MCF 10A (cell line): Measurements from ENCODE around the gene GABBR1. TPM values are rescaled to one million over a fixed set of nuclear protein-coding genes. Genes with fewer than 3 reads are reported as not detected.

Source experiments
- BruUV-seq: library from RNA; stranded (reverse); fragments of 400-500 nt; replicated peaks from 2 replicates; lab custom pipeline; 2021; lab: Mats Ljungman, UMichigan
- CTCF ChIA-PET: fragments of 300-600 bp; sonication (Branson Sonifier 250); formaldehyde crosslinking; extraction: SDS; loops from one replicate; lab custom pipeline; 2021; ENCODE audit warnings: antibody characterized with exemption, inconsistent platforms; lab: Yijun Ruan, JAX
- POLR2A ChIA-PET: fragments of 300-600, 350-650 bp; sonication (Branson Sonifier 250); formaldehyde crosslinking; extraction: SDS; loops from one replicate; lab custom pipeline; 2020; ENCODE audit warnings: antibody characterized with exemption, inconsistent platforms; lab: Yijun Ruan, JAX
- DNase-seq: peaks from one replicate; pipeline ENCODE4 v3.0.0-alpha.2; 2018; ENCODE audit not compliant: unreplicated experiment
- H3K27ac Mint-ChIP-seq: one replicate; pipeline ENCODE4 v1.8.0; 2022; ENCODE audit warnings: mild to moderate bottlenecking, low read depth, mixed read lengths; ENCODE audit not compliant: unreplicated experiment
- H3K27me3 Mint-ChIP-seq: one replicate; pipeline ENCODE4 v1.8.0; 2022; ENCODE audit warnings: mixed read lengths; ENCODE audit not compliant: insufficient read depth, unreplicated experiment
- H3K36me3 Mint-ChIP-seq: one replicate; pipeline ENCODE4 v1.8.0; 2022; ENCODE audit warnings: mild to moderate bottlenecking, moderate library complexity, mixed read lengths; ENCODE audit not compliant: insufficient read depth, unreplicated experiment
- H3K4me1 Mint-ChIP-seq: one replicate; pipeline ENCODE4 v1.8.0; 2022; ENCODE audit warnings: mixed read lengths; ENCODE audit not compliant: insufficient read depth, unreplicated experiment
- H3K4me3 Mint-ChIP-seq: one replicate; pipeline ENCODE4 v1.8.0; 2022; ENCODE audit warnings: mild to moderate bottlenecking, moderate library complexity, mixed read lengths; ENCODE audit not compliant: unreplicated experiment
- H3K9me3 Mint-ChIP-seq: one replicate; pipeline ENCODE4 v1.8.0; 2022; ENCODE audit warnings: mixed read lengths; ENCODE audit not compliant: unreplicated experiment
- CTCF ChIP-seq: fragments of 200-600 bp; IDR thresholded peaks from one replicate; pipeline ENCODE4 v1.8.0; 2022; ENCODE audit warnings: antibody characterized with exemption, mild to moderate bottlenecking; ENCODE audit not compliant: unreplicated experiment
- intact Hi-C: fragments of 100-400 bp; cut with micrococcal nuclease; formaldehyde crosslinking; loops from 2 replicates; pipeline ENCODE4 v1.14.1; 2022
- total RNA-seq: library from RNA; stranded (reverse); gene quantifications from 2 replicates; pipeline ENCODE4 v1.2.3, GENCODE V29; 2022

The GABBR1 gene
- total RNA-seq, 1 experiment from 2014 or later = 38.8 TPM

- CTCF ChIA-PET = no interaction called here
- BruUV-seq = no TSS peak
Measured at GRCh38 chr6:29528300-29528931, 104.6 kb downstream of the GABBR1 start.

GRCh38 chr6:29527564-29527963 lies 105.4 kb downstream of the GABBR1 start:
- no peak for DNase-seq
- H3K27ac Mint-ChIP-seq = no peak overlapping the region
- BruUV-seq = no TSS peak
- H3K4me3 Mint-ChIP-seq = no peak overlapping the region
- H3K36me3 Mint-ChIP-seq = no peaks in the 10 kb centered on the region
- intact Hi-C loops = no loop called here
- H3K27me3 Mint-ChIP-seq = peaks cover 23% of the 10 kb centered on the region
- ChIA-PET POLR2A (no interaction called here), CTCF (no interaction called here)
- H3K9me3 Mint-ChIP-seq = no peaks in the 10 kb centered on the region
- no peak for TF ChIP-seq CTCF
- H3K4me1 Mint-ChIP-seq = peaks cover 6% of the 10 kb centered on the region

More at GRCh38 chr6:29528300-29528931, 104.6 kb downstream of the GABBR1 start:
- POLR2A ChIA-PET = no interaction called here
- H3K4me3 Mint-ChIP-seq = no peak overlapping the region
- no peak for TF ChIP-seq CTCF
- intact Hi-C loops = no loop called here
- no peak overlapping the region for H3K27ac Mint-ChIP-seq
- no peaks in the 10 kb centered on the region for H3K36me3 Mint-ChIP-seq
- DNase-seq = no peak
- peaks cover 23% of the 10 kb centered on the region for H3K27me3 Mint-ChIP-seq
- peaks cover 6% of the 10 kb centered on the region for H3K4me1 Mint-ChIP-seq
- no peaks in the 10 kb centered on the region for H3K9me3 Mint-ChIP-seq

DNA sequence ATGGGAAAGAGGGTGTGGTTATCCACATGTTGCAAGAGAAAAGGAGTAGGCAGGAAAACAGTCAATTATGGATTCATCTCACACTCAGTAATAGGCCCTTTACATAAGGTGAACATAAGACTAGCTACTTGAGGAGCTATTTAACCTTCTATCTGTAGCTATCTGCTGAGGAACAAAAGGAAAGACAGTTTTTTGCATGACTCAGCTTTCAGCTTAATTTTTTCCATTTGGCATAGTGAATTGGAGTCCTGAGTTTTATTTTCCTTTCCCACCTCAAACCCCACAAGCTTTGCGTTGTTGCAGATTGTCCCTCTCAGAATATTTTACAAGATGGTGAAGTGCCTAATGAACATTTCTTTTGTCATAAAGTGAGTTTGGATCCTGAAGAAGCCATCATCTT lies 105.9 kb downstream of the GABBR1 start:
- H3K36me3 Mint-ChIP-seq = no peaks in the 10 kb centered on the region
- H3K27ac Mint-ChIP-seq = no peak overlapping the region
- intact Hi-C loops = no loop called here
- no peak for DNase-seq
- H3K27me3 Mint-ChIP-seq = peaks cover 23% of the 10 kb centered on the region
- peaks cover 6% of the 10 kb centered on the region for H3K4me1 Mint-ChIP-seq
- H3K9me3 Mint-ChIP-seq = no peaks in the 10 kb centered on the region
- CTCF ChIA-PET = no interaction called here
- no peak overlapping the region for H3K4me3 Mint-ChIP-seq
- BruUV-seq = no TSS peak
- TF ChIP-seq CTCF = no peak
- POLR2A ChIA-PET = no interaction called here

- Mint-ChIP-seq H3K4me1 (no peaks in the 10 kb centered on the region), H3K27me3 (peaks cover 23% of the 10 kb centered on the region), H3K36me3 (no peaks in the 10 kb centered on the region), H3K27ac (no peak overlapping the region), H3K4me3 (no peak overlapping the region), H3K9me3 (no peaks in the 10 kb centered on the region)
- intact Hi-C loops = no loop called here
- no peak for TF ChIP-seq CTCF
- BruUV-seq = no TSS peak
- ChIA-PET POLR2A (no interaction called here), CTCF (no interaction called here)
- no peak for DNase-seq
Measured at GRCh38 chr6:29525311-29525639, 107.7 kb downstream of the GABBR1 start.
